Erythroblast (primary cell): Measurements from ENCODE around the gene FKBP8.

Experiments
- GATA1 ChIP-seq: IDR thresholded peaks from 2 replicates; pipeline ENCODE4 v1.6.1; 2011; ENCODE audit warnings: low read depth, mild to moderate bottlenecking, control low read depth, low read length, moderate library complexity
- POLR2A ChIP-seq: IDR thresholded peaks from 2 replicates; pipeline ENCODE4 v1.6.1; 2011; ENCODE audit warnings: mild to moderate bottlenecking, low read length

GRCh38 chr19:18495204-18495911 lies 48.0 kb downstream of the FKBP8 start:
- no peak for TF ChIP-seq POLR2A
- TF ChIP-seq GATA1 = no peak
